Measurements from ENCODE around the gene PRDM16. TPM values are rescaled to one million over a fixed set of nuclear protein-coding genes. Genes with fewer than 3 reads are reported as not detected.
A peak's percentile ranks its signal among the peaks of the same experiment; 100 is the strongest.

Gene PRDM16
- total RNA-seq, 4 donors from 2014 or later: 15.7 to 54.3 (median 27.6) TPM

DNA sequence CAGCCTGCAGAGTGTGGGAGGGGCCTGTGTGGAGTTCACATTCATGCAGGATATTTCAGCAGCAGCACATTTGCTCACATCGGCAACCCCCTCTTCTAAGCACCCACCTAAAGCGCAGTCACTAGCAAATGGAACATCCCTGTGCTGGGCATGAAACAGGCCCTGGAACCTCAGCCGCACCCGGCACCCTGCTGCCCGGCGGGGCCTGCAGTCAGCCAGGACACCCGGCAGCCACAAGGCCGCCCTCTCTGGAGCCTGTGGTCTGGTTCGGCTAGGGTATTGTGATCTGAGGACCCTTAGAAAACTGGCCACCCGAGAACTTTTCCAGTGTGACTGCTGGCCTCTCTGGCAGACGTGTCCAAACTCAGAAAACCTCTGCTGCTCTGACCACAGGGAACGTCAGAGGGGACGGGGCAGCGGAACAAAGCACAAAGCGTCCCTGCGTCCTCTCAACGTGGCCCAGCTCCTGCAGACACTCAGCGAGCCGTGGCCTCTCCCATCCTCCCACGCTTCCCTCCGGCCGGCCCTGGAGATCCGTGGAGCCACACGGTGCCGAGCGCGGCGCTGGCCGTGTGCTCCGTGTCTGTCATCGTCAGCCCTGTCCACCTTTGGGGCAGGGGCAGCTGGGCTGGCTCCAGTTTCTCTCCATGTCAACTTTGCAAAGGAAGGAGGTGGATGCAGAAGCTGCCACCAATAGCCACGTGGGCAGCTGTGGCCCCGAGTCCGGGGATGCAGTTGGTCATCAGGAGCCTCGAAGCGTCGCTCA, 209.6 kb downstream of the PRDM16 start:
- no peak overlapping the region for H3K4me3 ChIP-seq (replicated peaks in 1 of 3)
- intact Hi-C loops (cut with DNase I): no loop called here
- 33 to 66% methylated on average over 16 to 36 of the region's 37 CpGs for WGBS, 2 donors
- H3K9me3 ChIP-seq: no peaks in the 10 kb centered on the region
- H3K27ac ChIP-seq: peak overlapping the region; percentile 82 to 91 (median 85)
- peaks cover 45 to 62% of the 10 kb centered on the region in 2 donors for H3K4me1 ChIP-seq
- H3K27me3 ChIP-seq: no peaks in the 10 kb centered on the region
- peak; percentile 95 to 96 for DNase-seq
- no peaks in the 10 kb centered on the region for H3K36me3 ChIP-seq
- peak in 1 of 6 experiments; percentile 13 for TF ChIP-seq CTCF (IDR thresholded peaks at IDR 0.05)
- peak in 1 of 2 donors; percentile 37 for TF ChIP-seq POLR2A (IDR thresholded peaks at IDR 0.05)

GRCh38 chr1:3279182-3279470, 210.1 kb downstream of the PRDM16 start:
- peak in 1 of 2 donors; percentile 19 for DNase-seq
- no peaks in the 10 kb centered on the region for H3K9me3 ChIP-seq
- peak overlapping the region; percentile 7 to 91 (median 82) for H3K27ac ChIP-seq
- H3K4me1 ChIP-seq: peaks cover 49 to 67% of the 10 kb centered on the region in 2 donors
- intact Hi-C loops (cut with DNase I): no loop called here
- no peaks in the 10 kb centered on the region for H3K36me3 ChIP-seq
- no peak overlapping the region for H3K4me3 ChIP-seq (replicated peaks in 1 of 3)
- TF ChIP-seq POLR2A (IDR thresholded peaks at IDR 0.05) (no peak), CTCF (IDR thresholded peaks at IDR 0.05) (no peak)
- H3K27me3 ChIP-seq: no peaks in the 10 kb centered on the region
- WGBS, 2 donors: 88 to 95% methylated on average over 4 of the region's 19 CpGs

DNA sequence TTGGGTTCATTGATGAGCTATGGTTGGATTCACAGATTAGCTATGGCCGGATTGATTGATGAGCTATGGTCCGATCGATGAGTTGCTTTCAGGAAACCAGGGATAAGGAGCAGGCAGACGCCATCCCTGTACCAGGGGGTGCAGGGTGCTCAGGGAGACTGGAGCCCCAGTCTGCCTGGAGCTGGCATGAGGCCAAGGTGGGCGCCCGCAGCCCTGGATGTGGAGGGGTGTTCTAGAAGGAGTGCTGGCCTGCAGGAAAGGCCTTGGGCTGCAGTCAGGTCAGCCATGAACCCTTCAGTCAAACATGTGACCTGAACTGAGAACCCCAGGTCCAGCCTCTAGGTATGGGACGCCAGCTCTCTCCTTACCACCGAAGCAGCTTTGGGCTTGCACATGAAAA, 212.7 kb downstream of the PRDM16 start:
- Histone ChIP-seq H3K4me3 (replicated peaks in 1 of 3) (no peak overlapping the region), H3K27ac (no peak overlapping the region), H3K9me3 (no peaks in the 10 kb centered on the region), H3K36me3 (no peaks in the 10 kb centered on the region), H3K4me1 (peaks cover 33 to 48% of the 10 kb centered on the region in 2 donors), H3K27me3 (no peaks in the 10 kb centered on the region)
- no peak for DNase-seq
- WGBS, 2 donors: 94 to 95% methylated on average over 7 to 8 of the region's 8 CpGs
- no peak for TF ChIP-seq CTCF (IDR thresholded peaks at IDR 0.05)
- no peak for TF ChIP-seq POLR2A (IDR thresholded peaks at IDR 0.05)
- intact Hi-C loops (cut with DNase I): no loop called here

DNA sequence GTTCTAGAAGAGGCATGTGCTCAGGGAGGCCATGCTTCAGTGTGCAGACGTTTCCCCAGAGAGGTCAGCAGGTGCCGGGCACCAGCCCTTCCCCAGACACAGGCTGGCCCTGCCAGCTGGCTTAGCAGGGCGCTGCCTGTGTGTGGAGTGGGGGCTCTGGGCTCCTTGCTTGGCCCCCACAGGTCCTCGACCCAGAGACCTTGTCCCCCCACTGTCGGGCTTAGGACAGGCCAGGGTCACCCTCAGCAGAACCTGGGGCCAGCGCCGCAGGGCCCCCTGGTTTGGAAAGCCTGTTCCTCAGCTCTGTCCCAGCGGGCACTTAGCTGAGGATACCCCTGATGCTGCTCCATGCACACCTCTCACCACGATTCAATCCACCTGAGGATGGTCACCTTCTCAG, 213.2 kb downstream of the PRDM16 start:
- H3K4me1 ChIP-seq: peaks cover 31 to 44% of the 10 kb centered on the region in 2 donors

More for the DNA sequence above, 213.2 kb downstream of the PRDM16 start:
- Histone ChIP-seq H3K4me3 (replicated peaks in 1 of 3) (no peak overlapping the region), H3K9me3 (no peaks in the 10 kb centered on the region), H3K27ac (peak overlapping the region in 1 of 3 donors; percentile 50), H3K27me3 (no peaks in the 10 kb centered on the region), H3K36me3 (no peaks in the 10 kb centered on the region)
- intact Hi-C loops (cut with DNase I): no loop called here
- 70 to 87% methylated on average over 8 to 9 of the region's 9 CpGs for WGBS, 2 donors
- DNase-seq: peak; percentile 42 to 48
- TF ChIP-seq CTCF (IDR thresholded peaks at IDR 0.05) (no peak), POLR2A (IDR thresholded peaks at IDR 0.05) (no peak)

All from thyroid gland (tissue), 4 donors.